Endothelial cell of hepatic sinusoid (primary cell): ENCODE results near the gene ZMYND8.
"Not testable (repeated sequence)": the region's sequence is repeated elsewhere in the genome, so short reads cannot be mapped to it uniquely, and the experiment has no call there.

Source experiments
- in situ Hi-C: cut with HindIII; loops from 2 replicates; pipeline ENCODE4 v1.10.0; 2017; ENCODE audit warnings: low sequenced_read_pairs

Gene ZMYND8

GRCh38 chr20:47356526-47357295 is at the start of gene ZMYND8:
Gene ZMYND8 (minus strand): TSS chr20:47356699. CDS start chr20:47356670, 29 bp downstream.
- in situ Hi-C loops, result loop anchor here (5.0 kb wide), 1 partner anchor 256 kb away; no protein-coding TSS in a partner anchor

GRCh38 chr20:47405775-47406325 is 49.4 kb upstream of the ZMYND8 start:
- in situ Hi-C loops, result no loop called here

GRCh38 chr20:47400685-47401084 is 44.2 kb upstream of the ZMYND8 start:
- in situ Hi-C loops, result no loop called here

- in situ Hi-C loops, result no loop called here
These were observed 41.3 kb upstream of the ZMYND8 start for GRCh38 chr20:47397652-47398301.

GRCh38 chr20:47396762-47397476 is 40.4 kb upstream of the ZMYND8 start:
- in situ Hi-C loops, result no loop called here

- in situ Hi-C loops, result not testable (repeated sequence)
These were observed 37.5 kb upstream of the ZMYND8 start for GRCh38 chr20:47393796-47394514.

- in situ Hi-C loops, result no loop called here
These were observed 36.2 kb upstream of the ZMYND8 start for GRCh38 chr20:47392721-47393073.

GRCh38 chr20:47392015-47392720 is 35.7 kb upstream of the ZMYND8 start:
- in situ Hi-C loops, result no loop called here

- in situ Hi-C loops, result no loop called here
These were observed 34.9 kb upstream of the ZMYND8 start for GRCh38 chr20:47391276-47392010.

- in situ Hi-C loops, result no loop called here
These were observed 33.4 kb upstream of the ZMYND8 start for GRCh38 chr20:47389867-47390347.

- in situ Hi-C loops, result not testable (repeated sequence)
These were observed 29.5 kb upstream of the ZMYND8 start for GRCh38 chr20:47385968-47386367.

GRCh38 chr20:47382746-47383415 is 26.4 kb upstream of the ZMYND8 start:
- in situ Hi-C loops, result loop anchor here (5.0 kb wide), 2 partner anchors 46 to 111 kb away; no protein-coding TSS in a partner anchor

- in situ Hi-C loops, result loop anchor here (5.0 kb wide), 2 partner anchors 43 to 108 kb away; no protein-coding TSS in a partner anchor
These were observed 24.0 kb upstream of the ZMYND8 start for GRCh38 chr20:47380481-47380880.

- in situ Hi-C loops, result loop anchor here (5.0 kb wide), 2 partner anchors 42 to 107 kb away; no protein-coding TSS in a partner anchor
These were observed 23.1 kb upstream of the ZMYND8 start for GRCh38 chr20:47379433-47380150.

- in situ Hi-C loops, result no loop called here
These were observed 20.7 kb upstream of the ZMYND8 start for GRCh38 chr20:47377122-47377722.

GRCh38 chr20:47376096-47376643 is 19.7 kb upstream of the ZMYND8 start:
- in situ Hi-C loops, result not testable (repeated sequence)

- in situ Hi-C loops, result not testable (repeated sequence)
These were observed 17.6 kb upstream of the ZMYND8 start for GRCh38 chr20:47374121-47374520.
